H9 (cell line): ENCODE measurements around the gene BICRAL. TPM values are rescaled to one million over a fixed set of nuclear protein-coding genes. Genes with fewer than 3 reads are reported as not detected.

Experiments
- DNase-seq: peaks from one replicate; pipeline ENCODE4 v3.0.0-alpha.2; 2017
- H2AFZ ChIP-seq: one replicate; pipeline ENCODE4 v1.6.1; 2013; ENCODE audit warnings: mild to moderate bottlenecking, low read length, control low read depth, moderate library complexity
- H2AK5ac ChIP-seq: 2 replicates; pipeline ENCODE4 v1.6.1; 2013; ENCODE audit warnings: low read length, control low read depth, mixed read lengths; ENCODE audit not compliant: insufficient read length
- H2BK120ac ChIP-seq: one replicate; pipeline ENCODE4 v1.6.1; 2013; ENCODE audit warnings: low read depth, mild to moderate bottlenecking, low read length, control low read depth, inconsistent platforms; ENCODE audit not compliant: poor library complexity, severe bottlenecking
- H2BK12ac ChIP-seq: 2 replicates; pipeline ENCODE4 v1.6.1; 2013; ENCODE audit warnings: low read length, control low read depth, mixed read lengths, low read depth; ENCODE audit not compliant: insufficient read length
- H2BK15ac ChIP-seq: 2 replicates; pipeline ENCODE4 v1.6.1; 2013; ENCODE audit warnings: low read depth, low read length, control low read depth
- H2BK20ac ChIP-seq: one replicate; pipeline ENCODE4 v1.6.1; 2013; ENCODE audit warnings: low read depth, mild to moderate bottlenecking, low read length, control low read depth, inconsistent platforms; ENCODE audit not compliant: poor library complexity, severe bottlenecking
- H2BK5ac ChIP-seq: 2 replicates; pipeline ENCODE4 v1.6.1; 2013; ENCODE audit warnings: low read length, control low read depth, mixed read lengths; ENCODE audit not compliant: insufficient read length
- H3K14ac ChIP-seq: 2 replicates; pipeline ENCODE4 v1.6.1; 2013; ENCODE audit warnings: low read length, control low read depth; ENCODE audit not compliant: insufficient read depth
- H3K18ac ChIP-seq: 2 replicates; pipeline ENCODE4 v1.6.1; 2013; ENCODE audit warnings: low read depth, mild to moderate bottlenecking, mixed read lengths, low read length, control low read depth; ENCODE audit not compliant: insufficient read length
- H3K23ac ChIP-seq: 2 replicates; pipeline ENCODE4 v1.6.1; 2013; ENCODE audit warnings: low read length, control low read depth, mixed read lengths, low read depth; ENCODE audit not compliant: insufficient read length
- H3K23me2 ChIP-seq: 2 replicates; pipeline ENCODE4 v1.6.1; 2013; ENCODE audit warnings: low read depth, mild to moderate bottlenecking, mixed read lengths, low read length, control low read depth; ENCODE audit not compliant: insufficient read length, poor library complexity, severe bottlenecking
- H3K27ac ChIP-seq: 2 replicates; pipeline ENCODE4 v1.5.1; 2013; ENCODE audit warnings: low read length, control low read depth, mixed read lengths, low read depth; ENCODE audit not compliant: insufficient read length
- H3K27me3 ChIP-seq: 2 replicates; pipeline ENCODE4 v1.6.1; 2013; ENCODE audit warnings: low read length, control low read depth, inconsistent platforms; ENCODE audit not compliant: insufficient read depth
- H3K4ac ChIP-seq: 2 replicates; pipeline ENCODE4 v1.6.1; 2013; ENCODE audit warnings: low read depth, mild to moderate bottlenecking, control low read depth, inconsistent platforms, low read length, moderate library complexity
- H3K4me1 ChIP-seq: 2 replicates; pipeline ENCODE4 v1.6.1; 2013; ENCODE audit warnings: low read length, control low read depth, inconsistent platforms; ENCODE audit not compliant: insufficient read depth
- H3K4me2 ChIP-seq: 2 replicates; pipeline ENCODE4 v1.6.1; 2013; ENCODE audit warnings: low read length, control low read depth, mixed read lengths; ENCODE audit not compliant: insufficient read length, insufficient read depth
- H3K56ac ChIP-seq: 2 replicates; pipeline ENCODE4 v1.6.1; 2013; ENCODE audit warnings: low read depth, mild to moderate bottlenecking, mixed read lengths, low read length, control low read depth; ENCODE audit not compliant: insufficient read length
- H3K79me1 ChIP-seq: 2 replicates; pipeline ENCODE4 v1.6.1; 2013; ENCODE audit warnings: low read depth, mild to moderate bottlenecking, moderate library complexity, low read length, control low read depth, inconsistent platforms; ENCODE audit not compliant: insufficient read depth, poor library complexity, severe bottlenecking
- H3K79me2 ChIP-seq: 2 replicates; pipeline ENCODE4 v1.6.1; 2013; ENCODE audit warnings: low read length, control low read depth, inconsistent platforms; ENCODE audit not compliant: insufficient read depth
- H3K9ac ChIP-seq: 2 replicates; pipeline ENCODE4 v1.6.1; 2013; ENCODE audit warnings: low read length, control low read depth, mixed read lengths; ENCODE audit not compliant: insufficient read length; ENCODE audit errors: extremely low read depth
- H3K9me3 ChIP-seq: one replicate; pipeline ENCODE4 v1.6.1; 2013; ENCODE audit warnings: low read depth, low read length, inconsistent platforms; ENCODE audit not compliant: control insufficient read depth
- H3T11ph ChIP-seq: one replicate; pipeline ENCODE4 v1.6.1; 2013; ENCODE audit warnings: mild to moderate bottlenecking, low read length, control low read depth, inconsistent platforms
- H4K20me1 ChIP-seq: one replicate; pipeline ENCODE4 v1.6.1; 2013; ENCODE audit not compliant: control insufficient read depth, insufficient read length, insufficient read depth
- H4K5ac ChIP-seq: 2 replicates; pipeline ENCODE4 v1.6.1; 2013; ENCODE audit warnings: low read depth, mild to moderate bottlenecking, mixed read lengths, low read length, control low read depth; ENCODE audit not compliant: insufficient read length
- H4K8ac ChIP-seq: replicated peaks from 2 replicates; pipeline ENCODE4 v1.6.1; 2013; ENCODE audit warnings: low read length, control low read depth, mixed read lengths, low read depth; ENCODE audit not compliant: insufficient read length
- H4K91ac ChIP-seq: 2 replicates; pipeline ENCODE4 v1.6.1; 2013; ENCODE audit warnings: low read depth, mild to moderate bottlenecking, moderate library complexity, mixed read lengths, low read length, control low read depth; ENCODE audit not compliant: insufficient read length
- H3K27ac Mint-ChIP-seq, 3 experiments: 2 replicates in 2 of 3; 3 replicates in 1 of 3; pipeline ENCODE4 v1.8.0; 2020 to 2021; ENCODE audit warnings: mixed read lengths in 3 of 3, mild to moderate bottlenecking in 1 of 3, moderate library complexity in 1 of 3
- H3K27me3 Mint-ChIP-seq: 2 replicates; pipeline ENCODE4 v1.8.0; 2021; ENCODE audit warnings: low read depth, mild to moderate bottlenecking, moderate library complexity, mixed read lengths
- H3K36me3 Mint-ChIP-seq, 3 experiments: 2 replicates in 2 of 3; 3 replicates in 1 of 3; pipeline ENCODE4 v1.8.0; 2020 to 2021; ENCODE audit warnings: low read depth in 3 of 3, mixed read lengths in 3 of 3; ENCODE audit not compliant: insufficient read depth in 1 of 3
- H3K4me1 Mint-ChIP-seq, 2 experiments: 2 replicates each; pipeline ENCODE4 v1.8.0; 2020; ENCODE audit warnings: mixed read lengths in 2 of 2
- H3K4me3 Mint-ChIP-seq, 2 experiments: 2 replicates in 1 of 2; 3 replicates in 1 of 2; pipeline ENCODE4 v1.8.0; 2020 to 2021; ENCODE audit warnings: mild to moderate bottlenecking in 2 of 2, mixed read lengths in 2 of 2, moderate library complexity in 1 of 2
- H3K9me3 Mint-ChIP-seq, 2 experiments: 2 replicates in 1 of 2; 3 replicates in 1 of 2; pipeline ENCODE4 v1.8.0; 2020; ENCODE audit warnings: mild to moderate bottlenecking in 2 of 2, mixed read lengths in 2 of 2, moderate library complexity in 1 of 2
- WGBS: extraction: QIAGEN DNeasy Blood & Tissue Kit; methylation state at CpG from one replicate; pipeline ENCODE4 v1.1.7; 2013; ENCODE audit warnings: missing lambda C conversion rate, low lambda C conversion rate, mixed read lengths; ENCODE audit not compliant: insufficient read length; ENCODE audit errors: extremely low coverage; 5-methylcytosine and 5-hydroxymethylcytosine counted together
- total RNA-seq: library from RNA; stranded (reverse); gene quantifications from 2 replicates; pipeline ENCODE4 v1.2.1, GENCODE V29; 2021
- TF ChIP-seq, protein P1 (sequence below): fragments of 200-600 bp; sonication (generic); conservative IDR thresholded peaks from 3 replicates; pipeline ENCODE4 v1.8.0; 2021; ENCODE audit warnings: antibody characterized with exemption, mild to moderate bottlenecking

Gene BICRAL
- total RNA-seq, 1 experiment from 2014 or later: 9.8 TPM

GRCh38 chr6:42735976-42736375 is 45.9 kb upstream of the BICRAL start:
- no peak overlapping the region for H3K27ac ChIP-seq
- no peak for DNase-seq
- no peak overlapping the region for H4K5ac ChIP-seq
- H3K56ac ChIP-seq: no peak overlapping the region
- no peaks in the 10 kb centered on the region for H3K23me2 ChIP-seq
- no peak overlapping the region for H2AFZ ChIP-seq
- H2BK12ac ChIP-seq: no peak overlapping the region
- no peaks in the 10 kb centered on the region for H3K79me2 ChIP-seq
- H3K14ac ChIP-seq: no peak overlapping the region
- Mint-ChIP-seq H3K9me3 (no peaks in the 10 kb centered on the region; a peak in 2 of 5 replicates), H3K27ac (peak overlapping the region in 1 of 3 experiments; percentile 78; a peak in 1 of 7 replicates), H3K4me3 (no peak overlapping the region), H3K36me3 (peaks cover 0 to 4% (median 0%) of the 10 kb centered on the region in 3 experiments; a peak in 1 of 7 replicates), H3K27me3 (peaks cover 6% of the 10 kb centered on the region), H3K4me1 (no peaks in the 10 kb centered on the region)
- no peaks in the 10 kb centered on the region for H3K9me3 ChIP-seq
- H2BK20ac ChIP-seq: no peak overlapping the region
- H4K20me1 ChIP-seq: no peaks in the 10 kb centered on the region
- no CpG with 5 or more reads among the region's 3 CpGs for WGBS
- H3K79me1 ChIP-seq: no peaks in the 10 kb centered on the region
- H3K4ac ChIP-seq: no peak overlapping the region
- no peak overlapping the region for H4K91ac ChIP-seq
- no peak overlapping the region for H3K4me2 ChIP-seq
- no peaks in the 10 kb centered on the region for H3K27me3 ChIP-seq
- no peak overlapping the region for H3K9ac ChIP-seq
- no peak overlapping the region for H2BK120ac ChIP-seq
- H3K4me1 ChIP-seq: no peaks in the 10 kb centered on the region
- TF ChIP-seq, protein P1, sequence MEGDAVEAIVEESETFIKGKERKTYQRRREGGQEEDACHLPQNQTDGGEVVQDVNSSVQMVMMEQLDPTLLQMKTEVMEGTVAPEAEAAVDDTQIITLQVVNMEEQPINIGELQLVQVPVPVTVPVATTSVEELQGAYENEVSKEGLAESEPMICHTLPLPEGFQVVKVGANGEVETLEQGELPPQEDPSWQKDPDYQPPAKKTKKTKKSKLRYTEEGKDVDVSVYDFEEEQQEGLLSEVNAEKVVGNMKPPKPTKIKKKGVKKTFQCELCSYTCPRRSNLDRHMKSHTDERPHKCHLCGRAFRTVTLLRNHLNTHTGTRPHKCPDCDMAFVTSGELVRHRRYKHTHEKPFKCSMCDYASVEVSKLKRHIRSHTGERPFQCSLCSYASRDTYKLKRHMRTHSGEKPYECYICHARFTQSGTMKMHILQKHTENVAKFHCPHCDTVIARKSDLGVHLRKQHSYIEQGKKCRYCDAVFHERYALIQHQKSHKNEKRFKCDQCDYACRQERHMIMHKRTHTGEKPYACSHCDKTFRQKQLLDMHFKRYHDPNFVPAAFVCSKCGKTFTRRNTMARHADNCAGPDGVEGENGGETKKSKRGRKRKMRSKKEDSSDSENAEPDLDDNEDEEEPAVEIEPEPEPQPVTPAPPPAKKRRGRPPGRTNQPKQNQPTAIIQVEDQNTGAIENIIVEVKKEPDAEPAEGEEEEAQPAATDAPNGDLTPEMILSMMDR: no peak
- H3K23ac ChIP-seq: no peak overlapping the region
- H4K8ac ChIP-seq: no peak overlapping the region
- H3K18ac ChIP-seq: no peak overlapping the region
- H2BK5ac ChIP-seq: no peak overlapping the region
- H2AK5ac ChIP-seq: no peak overlapping the region
- no peak overlapping the region for H3T11ph ChIP-seq
- no peak overlapping the region for H2BK15ac ChIP-seq
